T-helper 9 cell (primary cell): ENCODE results near the gene ARHGEF11.

ENCODE experiments used
- DNase-seq: peaks from one replicate; pipeline ENCODE4 v3.0.0-alpha.2; 2020

The ARHGEF11 gene

DNA sequence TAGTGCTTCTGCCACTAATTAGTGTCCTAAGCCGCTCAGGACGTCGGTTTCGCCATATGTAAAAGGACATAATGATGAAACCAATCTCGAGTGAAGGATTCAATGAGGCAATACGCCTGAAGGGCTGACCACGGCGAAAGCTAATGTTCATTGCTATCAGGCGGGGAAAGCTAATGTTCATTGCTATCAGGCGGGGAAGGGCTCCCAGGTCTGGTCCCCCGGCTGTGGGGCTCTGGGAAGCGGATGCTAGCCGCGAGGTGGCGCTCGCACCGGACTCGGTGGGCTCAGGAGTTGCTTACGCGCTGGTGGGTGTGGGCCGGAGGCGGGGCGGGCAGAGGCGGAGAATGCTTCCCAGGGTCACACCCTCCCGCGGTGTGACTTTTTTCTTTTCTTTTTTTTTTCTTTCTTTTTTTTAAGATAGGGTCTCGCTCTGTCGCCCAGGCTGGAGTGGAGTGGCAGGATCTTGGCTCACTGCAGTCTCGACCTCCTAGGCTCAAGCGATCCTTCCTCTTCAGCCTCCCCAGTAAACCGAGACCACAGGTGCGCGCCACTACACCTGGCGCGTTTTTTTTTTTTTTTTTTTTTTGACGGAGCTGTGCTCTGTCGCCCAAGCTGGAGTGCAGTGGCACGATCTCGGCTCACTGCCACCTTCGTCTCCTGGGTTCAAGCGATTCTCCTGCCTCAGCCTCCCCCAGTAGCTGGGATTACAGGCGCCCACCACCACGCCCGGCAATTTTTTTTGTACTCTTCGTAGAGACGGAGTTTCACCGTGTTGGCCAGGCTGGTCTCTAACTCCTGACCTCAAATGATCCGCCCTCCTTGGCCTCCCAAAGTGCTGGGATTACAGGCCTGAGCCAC is 153.1 kb downstream of the ARHGEF11 start:
- peak; percentile 80 for DNase-seq

DNA sequence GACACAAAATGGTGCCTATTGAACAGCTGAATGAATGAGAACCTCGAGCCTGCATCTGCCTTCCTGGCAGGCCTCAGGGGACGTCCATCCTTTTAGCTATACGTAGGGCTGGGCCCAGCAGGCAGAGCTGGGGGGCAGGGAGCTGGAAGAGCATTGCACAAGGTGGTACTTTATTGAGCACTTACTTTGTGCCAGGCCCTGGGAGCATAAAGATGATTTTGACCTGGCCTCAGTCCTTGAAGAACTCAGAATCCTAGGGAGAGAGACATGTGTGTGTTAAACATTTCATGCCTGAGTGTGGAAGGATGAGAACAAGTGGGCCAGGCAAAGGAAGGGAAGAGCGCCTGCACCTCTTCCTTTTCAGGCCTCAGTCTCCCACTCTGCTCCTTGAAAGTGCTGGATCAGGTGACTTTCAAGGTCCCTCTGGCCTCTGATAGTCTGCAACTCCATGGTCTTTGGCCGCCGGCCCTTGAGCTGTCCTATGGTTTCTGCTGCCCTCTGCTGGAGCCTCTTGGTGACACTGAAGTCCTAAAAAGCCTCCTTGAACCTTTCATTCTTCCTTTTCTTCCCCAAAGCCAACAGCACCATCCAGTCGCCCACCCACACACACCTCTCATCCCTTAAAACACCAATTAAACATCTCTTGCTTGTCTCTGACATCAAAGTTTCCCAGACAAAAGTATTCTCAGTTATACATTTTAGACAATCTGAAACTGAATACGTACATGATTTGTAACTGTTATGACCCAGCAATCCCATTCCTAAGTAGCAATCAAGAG is 155.6 kb downstream of the ARHGEF11 start:
- peak; percentile 43 for DNase-seq

DNA sequence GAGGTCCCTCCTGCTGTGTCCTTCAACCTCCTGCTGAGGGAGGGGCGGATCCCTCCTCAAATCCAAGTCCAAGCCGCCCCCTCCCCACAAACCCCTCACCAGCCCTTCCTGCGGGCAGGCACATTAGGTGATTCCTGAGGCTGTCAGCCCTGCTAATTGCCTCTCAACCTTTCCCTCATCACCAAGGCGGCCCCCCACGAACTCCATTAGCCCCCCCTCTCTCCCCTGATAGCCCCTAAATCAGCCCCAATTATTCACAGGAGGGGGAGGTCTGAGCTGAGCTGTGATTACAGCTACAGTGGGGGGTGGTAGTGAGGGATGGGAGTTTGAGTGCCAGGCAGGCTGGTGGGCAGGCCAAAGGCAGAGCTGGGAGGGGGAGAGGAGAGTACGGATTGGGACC is 157.8 kb downstream of the ARHGEF11 start:
- DNase-seq = no peak

DNA sequence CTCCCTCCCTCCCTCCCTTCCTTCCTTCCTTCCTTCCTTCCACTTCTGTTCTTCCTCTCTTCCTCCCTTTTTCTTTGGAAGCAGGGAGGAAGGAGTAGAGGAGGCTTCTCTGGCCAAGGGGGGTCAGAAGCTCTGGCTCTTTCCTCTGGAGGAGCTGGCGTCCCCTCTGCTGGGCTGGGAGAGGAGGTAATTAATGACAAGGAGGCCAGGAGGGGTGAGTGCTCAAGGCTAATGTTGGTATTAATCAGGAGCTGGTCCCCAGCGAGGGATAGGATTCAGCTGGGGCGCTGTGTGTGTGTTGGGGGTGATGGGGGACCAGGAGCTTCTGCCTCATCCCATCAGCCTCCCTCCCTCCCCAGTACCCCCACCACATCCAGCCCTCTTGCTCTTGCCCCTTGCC is 158.2 kb downstream of the ARHGEF11 start:
- no peak for DNase-seq

DNA sequence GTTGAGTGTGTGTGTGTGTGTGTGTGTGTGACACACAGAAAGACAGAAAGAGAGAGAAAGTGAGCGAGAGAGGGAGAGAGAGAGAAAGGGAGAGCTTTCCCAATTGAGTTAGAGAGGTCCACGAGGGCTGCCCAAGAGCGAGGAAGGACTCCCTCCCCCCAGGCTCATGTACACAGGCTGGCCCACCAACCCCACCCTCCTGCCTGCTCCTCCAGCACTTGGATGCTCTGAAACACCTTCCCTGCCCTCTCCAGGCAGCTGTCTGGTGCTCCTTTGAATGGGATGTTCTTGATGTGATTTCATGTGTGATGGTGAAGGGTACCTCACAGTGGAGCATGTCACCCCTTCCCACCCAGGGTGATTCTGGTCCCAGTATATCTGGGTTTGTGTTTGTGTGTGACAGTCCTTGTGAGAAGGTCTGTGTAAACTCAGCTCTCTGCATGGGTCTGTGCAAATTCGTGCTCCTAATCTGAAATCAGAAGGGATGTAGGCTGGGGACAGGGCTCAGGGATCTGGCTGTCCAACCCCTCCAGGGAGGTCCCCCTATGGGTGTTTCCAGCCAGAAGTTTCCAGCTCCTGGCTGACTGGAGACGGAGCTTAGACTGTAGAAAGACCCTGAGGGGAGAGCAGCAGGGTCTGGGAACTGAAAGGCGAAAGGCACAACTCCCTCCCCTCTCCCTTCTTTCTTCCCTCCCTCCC is 158.8 kb downstream of the ARHGEF11 start:
- no peak for DNase-seq

DNA sequence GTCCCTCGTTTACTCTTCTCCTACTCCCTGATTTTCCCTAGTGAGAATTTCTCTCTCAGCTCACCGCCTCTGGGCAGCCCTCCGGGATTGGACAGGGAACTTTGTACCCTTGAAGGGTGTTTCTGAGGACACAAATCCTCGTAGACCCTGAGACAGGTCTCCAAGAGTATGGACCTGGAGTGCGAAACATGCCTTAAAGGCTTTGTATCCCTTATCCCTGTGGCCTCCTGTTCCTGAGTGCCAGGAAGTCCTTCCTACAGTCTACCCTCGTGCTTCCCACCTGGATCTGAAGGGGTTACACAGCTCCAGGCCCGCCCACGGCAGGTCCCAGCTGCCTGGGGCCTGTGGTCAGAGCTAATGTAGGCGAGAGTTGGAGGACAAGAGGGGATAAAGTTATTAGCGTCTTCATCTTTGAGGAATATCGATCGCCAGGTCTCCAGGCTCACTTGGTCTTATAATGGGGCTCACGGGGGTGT is 159.6 kb downstream of the ARHGEF11 start:
- DNase-seq = no peak

DNA sequence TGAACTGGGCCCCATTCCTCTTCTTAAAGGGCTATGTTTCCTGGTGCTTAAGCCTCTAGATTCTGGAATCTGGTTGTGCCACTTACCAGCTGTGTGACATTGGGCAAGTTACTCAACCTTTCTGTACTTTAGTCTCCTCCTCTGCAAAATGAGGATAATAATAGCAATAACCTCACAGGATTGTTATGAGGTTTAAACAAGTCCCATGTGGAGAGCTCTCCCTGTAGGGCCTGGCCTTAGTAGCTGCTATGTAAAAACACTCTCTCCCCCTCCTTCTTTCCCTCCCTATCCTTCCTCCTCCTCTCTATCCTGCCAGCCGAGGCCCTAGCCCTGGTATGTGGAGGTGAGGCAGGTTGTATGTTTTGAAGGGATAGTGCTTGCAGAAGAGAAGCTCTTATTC is 160.2 kb downstream of the ARHGEF11 start:
- DNase-seq = no peak
